GM18909 (cell line): ENCODE measurements around the gene KLHL15.

Source experiments
- ATAC-seq: cut with Tn5 transposase; IDR thresholded peaks from one replicate; pipeline ENCODE4 v1.9.1; 2021; ENCODE audit warnings: mild to moderate bottlenecking; ENCODE audit not compliant: unreplicated experiment, poor library complexity

Gene KLHL15

DNA sequence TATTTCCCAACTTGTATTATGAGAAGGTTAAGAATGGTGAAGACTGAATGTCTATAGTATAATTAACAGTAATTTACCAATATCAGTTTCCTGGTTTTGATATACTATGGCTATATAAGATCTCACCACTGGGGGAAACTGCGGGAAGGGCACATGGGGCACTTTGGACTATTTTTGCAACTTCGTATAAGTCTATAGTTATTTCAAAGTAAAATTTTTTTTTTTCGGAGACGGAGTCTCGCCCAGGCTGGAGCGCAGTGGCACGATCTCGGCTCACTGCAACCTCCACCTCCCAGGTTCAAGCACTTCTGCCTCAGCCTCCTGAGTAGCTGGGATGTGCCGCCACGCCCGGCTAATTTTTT lies 73.1 kb downstream of the KLHL15 start:
- no peak for ATAC-seq

GRCh38 chrX:23952984-23953907 lies 73.7 kb downstream of the KLHL15 start:
- peak; percentile 94 for ATAC-seq

DNA sequence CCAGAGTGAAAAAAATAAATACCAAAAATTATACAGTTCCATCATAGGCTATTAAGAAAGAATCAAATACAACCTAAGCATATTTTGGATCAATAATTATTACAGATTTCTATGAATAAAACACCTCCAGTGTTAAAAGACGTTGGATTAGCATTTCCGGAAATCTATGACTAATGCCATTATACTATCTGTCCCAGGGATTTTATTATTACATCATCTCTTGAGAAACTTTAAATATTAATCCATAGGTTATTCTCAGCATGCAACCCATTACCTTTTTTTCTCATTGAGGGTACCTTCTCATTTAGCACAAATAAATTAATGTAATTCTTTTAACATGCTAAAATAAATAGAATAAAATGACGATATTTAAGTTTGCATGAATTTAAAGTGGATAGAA lies 74.6 kb downstream of the KLHL15 start:
- ATAC-seq = no peak

DNA sequence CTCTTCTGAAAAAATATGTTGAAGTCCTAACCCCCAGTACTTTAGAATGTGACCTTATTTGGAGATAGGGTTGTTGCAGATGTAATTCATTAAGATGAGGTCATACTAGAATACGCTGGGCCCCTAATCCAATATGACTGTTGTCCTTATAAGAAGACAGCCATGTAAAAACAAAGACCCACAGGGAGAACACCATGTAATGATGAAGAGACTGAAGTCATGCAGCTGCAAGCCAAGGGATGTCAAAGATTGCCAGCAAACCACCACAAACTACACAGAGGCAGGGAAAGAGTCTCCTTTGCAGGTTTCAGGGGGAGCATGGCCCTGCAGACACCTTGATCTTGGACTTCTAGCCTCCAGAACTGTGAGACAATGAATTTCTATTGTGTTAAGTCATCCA lies 81.8 kb downstream of the KLHL15 start:
- no peak for ATAC-seq

- ATAC-seq = no peak
These were observed 82.8 kb downstream of the KLHL15 start for GRCh38 chrX:23944234-23944633.

DNA sequence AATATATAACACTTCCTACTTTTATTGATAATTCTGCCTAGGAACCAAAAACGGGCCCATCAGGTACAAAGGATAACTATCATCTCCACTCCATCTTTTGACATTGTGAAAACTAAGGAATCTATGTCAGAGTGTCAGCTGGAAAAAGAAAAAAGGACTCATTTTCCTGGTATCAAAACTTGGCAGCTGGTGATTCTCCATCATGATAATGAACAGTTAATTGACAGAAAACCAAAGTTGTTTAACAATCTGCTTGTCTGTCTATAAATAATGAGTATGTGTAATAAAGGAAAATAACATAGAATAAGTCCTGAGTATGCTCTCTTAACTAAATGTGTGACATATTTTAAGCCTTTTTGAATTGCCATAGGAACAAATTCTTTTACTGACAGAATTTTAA lies 87.8 kb downstream of the KLHL15 start:
- ATAC-seq = no peak

DNA sequence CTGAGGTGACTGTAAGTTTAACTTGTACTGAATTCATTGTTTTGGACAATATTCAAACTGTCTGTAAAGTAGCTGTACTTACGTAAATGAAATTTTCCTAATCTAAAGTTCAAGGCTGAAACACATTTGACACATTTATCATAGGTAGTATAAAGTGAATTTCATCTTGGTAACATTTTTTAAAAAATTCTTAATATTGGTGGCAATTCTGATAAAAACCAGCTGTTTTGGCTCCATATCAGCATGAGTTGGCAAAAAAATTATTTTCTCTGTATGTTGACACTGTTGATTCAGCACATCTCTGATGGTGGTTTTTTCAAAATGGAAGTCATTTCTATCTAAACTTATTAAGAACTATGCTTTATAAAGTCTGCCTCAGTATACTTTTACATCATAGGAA lies 88.3 kb downstream of the KLHL15 start:
- ATAC-seq = no peak

GRCh38 chrX:23937100-23937499 lies 89.9 kb downstream of the KLHL15 start:
- no peak for ATAC-seq

DNA sequence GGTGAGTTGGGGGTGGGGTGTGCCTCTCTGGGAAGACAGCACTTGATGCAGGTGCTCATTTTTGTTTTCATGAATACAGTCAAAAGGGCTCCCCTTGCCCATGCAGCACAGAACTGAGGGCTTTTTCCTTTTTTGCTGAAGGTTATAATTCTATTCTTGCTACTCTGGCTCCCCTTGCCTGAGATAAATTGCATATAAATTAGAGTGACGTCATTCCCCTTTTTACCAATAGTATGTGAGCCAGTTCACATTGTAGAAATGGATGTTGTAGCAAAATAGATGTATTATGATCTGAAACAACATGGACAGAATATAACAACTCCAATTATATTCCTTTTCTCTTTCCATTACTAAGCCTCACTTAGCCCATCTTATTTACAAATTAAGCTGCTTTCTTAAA lies 90.8 kb downstream of the KLHL15 start:
- no peak for ATAC-seq

DNA sequence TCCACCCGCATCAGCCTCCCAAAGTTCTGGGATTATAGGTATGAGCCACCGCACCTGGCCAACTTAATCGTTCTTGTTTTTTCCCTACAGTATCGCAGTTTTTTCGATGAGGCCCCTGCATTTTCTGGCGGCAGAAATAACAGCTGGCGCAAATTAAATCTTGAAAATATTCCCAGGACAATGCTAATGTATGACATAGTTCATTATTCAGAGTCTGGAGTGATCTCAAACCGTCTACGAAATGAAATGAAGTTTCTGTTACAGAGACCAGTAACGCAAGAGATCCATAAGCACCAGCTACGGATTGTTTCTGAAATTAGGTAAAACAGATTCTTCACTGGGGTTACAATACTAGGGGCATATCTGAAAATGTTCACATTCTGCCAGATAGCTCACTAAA lies 91.9 kb downstream of the KLHL15 start:
- no peak for ATAC-seq
